GM04503 (cell line): ENCODE data around the gene SCD.
A peak's percentile ranks its signal among the peaks of the same experiment; 100 is the strongest.
"Not testable (repeated sequence)": the region's sequence is repeated elsewhere in the genome, so short reads cannot be mapped to it uniquely, and the experiment has no call there.

Experiments used
- DNase-seq: peaks from one replicate; pipeline ENCODE4 v3.0.0-alpha.2; 2012; ENCODE audit warnings: low read depth

Gene SCD

DNA sequence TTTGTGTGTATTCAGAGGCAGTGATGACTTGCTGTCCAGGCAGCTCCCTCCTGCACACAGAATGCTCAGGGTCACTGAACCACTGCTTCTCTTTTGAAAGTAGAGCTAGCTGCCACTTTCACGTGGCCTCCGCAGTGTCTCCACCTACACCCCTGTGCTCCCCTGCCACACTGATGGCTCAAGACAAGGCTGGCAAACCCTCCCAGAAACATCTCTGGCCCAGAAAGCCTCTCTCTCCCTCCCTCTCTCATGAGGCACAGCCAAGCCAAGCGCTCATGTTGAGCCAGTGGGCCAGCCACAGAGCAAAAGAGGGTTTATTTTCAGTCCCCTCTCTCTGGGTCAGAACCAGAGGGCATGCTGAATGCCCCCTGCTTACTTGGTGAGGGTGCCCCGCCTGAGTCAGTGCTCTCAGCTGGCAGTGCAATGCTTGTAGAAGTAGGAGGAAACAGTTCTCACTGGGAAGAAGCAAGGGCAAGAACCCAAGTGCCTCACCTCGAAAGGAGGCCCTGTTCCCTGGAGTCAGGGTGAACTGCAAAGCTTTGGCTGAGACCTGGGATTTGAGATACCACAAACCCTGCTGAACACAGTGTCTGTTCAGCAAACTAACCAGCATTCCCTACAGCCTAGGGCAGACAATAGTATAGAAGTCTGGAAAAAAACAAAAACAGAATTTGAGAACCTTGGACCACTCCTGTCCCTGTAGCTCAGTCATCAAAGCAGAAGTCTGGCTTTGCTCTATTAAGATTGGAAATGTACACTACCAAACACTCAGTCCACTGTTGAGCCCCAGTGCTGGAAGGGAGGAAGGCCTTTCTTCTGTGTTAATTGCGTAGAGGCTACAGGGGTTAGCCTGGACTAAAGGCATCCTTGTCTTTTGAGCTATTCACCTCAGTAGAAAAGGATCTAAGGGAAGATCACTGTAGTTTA lies 15.8 kb downstream of the SCD start:
- DNase-seq = no peak

DNA sequence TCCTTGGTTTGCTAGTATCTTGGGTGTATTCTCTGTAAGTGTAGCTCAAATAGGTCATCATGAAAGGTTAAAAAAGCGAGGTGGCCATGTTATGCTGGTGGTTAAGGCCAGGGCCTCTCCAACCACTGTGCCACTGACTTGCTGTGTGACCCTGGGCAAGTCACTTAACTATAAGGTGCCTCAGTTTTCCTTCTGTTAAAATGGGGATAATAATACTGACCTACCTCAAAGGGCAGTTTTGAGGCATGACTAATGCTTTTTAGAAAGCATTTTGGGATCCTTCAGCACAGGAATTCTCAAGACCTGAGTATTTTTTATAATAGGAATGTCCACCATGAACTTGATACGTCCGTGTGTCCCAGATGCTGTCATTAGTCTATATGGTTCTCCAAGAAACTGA lies 17.1 kb downstream of the SCD start:
- no peak for DNase-seq

DNA sequence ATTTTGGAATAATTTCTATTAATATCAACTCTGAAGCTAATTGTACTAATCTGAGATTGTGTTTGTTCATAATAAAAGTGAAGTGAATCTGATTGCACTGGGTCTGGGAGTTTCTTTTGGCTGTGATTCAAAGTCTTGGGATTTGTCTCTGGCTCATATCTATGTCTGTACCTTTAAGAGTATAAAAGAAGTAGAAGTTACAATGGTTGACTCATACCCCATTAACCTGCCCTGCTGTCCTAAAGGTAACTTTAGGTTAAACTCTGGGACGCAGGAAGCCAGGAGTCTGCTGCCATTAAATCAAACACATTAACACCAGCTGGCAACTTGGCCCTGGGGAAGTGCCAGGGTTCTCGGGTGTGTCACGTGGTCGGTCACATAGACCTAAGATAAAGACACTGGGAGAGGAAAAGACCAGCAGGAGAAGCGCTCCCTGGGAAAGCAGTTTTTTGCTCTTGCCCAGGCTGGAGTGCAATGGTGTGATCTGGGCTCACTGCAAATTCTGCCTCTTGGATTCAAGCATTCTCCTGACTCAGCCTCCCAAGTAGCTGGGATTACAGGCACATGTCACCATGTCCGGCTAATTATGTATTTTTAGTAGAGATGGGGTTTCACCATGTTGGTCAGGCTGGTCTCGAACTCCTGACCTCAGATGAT lies 17.8 kb downstream of the SCD start:
- no peak for DNase-seq

DNA sequence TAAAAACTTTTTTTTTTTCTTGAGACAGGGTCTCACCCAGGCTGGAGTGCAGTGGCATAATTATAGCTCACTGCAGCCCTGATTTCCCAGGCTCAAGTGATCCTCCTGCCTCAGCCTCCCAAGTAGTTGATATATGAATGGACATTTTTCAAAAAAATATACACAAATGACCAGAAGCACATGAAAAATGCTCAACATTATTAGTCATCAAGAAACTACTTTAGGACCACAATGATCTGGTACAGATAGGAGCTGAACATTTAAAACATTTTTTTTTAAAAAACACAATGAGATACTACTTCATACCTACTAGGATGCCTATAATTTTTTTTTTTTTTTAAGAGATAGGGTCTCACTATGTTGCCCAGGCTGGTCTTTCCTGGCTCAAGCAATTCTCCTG lies 21.7 kb downstream of the SCD start:
- DNase-seq = no peak

DNA sequence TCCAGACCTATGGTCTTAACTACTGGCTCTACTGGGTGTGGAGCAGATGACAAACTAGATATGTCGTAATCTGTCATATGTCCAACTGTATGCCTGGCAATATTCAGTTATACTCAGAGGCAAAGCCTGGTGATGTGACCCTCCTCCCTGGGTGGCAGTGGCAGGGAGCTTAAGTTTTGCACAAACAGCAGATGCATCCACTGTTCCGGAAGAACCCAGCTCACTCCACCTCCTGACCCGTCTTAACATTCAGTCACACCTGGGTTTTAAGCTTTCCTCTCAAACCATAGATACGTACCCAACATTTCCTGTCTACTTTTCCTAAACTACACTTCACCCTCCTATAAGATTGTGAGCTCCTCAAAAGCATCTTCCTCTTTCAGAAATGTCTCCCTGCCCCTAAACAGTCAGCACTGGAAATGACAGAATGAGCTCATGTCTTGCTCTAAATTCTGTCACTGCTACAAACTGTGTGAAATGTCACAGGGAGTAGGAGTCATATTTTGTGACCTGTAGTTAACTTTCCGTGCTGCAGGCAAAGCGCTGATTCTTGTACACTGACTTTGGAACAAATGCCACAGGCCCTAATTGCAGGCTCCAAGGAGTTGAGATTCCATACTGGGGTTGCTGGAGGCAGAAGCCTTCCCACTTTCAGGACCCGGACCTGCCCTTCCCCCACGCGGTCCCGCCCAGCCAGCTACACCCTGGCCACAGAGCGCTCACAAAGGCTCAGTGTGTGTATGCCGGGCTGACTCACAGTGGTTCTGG lies 23.9 kb downstream of the SCD start:
- no peak for DNase-seq

DNA sequence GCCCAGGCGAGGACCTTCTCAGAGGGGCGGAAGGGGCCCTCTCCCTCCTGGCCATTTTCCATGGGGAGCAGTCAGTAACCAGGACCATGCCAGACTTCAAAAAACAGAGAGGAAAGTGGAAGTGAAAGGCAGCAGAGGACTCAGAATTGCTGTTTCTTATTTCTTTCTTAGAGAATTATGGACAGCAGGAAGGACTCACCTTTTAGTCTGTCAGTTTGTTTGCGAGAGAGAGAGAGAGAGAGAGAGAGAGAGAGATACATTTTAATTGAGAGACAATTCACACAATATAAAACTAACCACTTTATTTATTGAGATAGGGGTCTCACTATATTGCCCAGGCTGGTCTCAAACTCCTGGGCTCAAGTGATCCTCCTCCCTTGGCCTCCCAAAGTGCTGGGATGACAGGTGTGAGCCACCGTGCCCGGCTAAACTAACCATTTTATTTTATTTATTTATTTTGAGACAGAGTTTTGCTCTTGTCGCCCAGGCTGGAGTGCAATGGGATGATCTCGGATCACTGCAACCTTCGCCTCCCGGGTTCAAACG lies 24.5 kb downstream of the SCD start:
- DNase-seq = no peak

DNA sequence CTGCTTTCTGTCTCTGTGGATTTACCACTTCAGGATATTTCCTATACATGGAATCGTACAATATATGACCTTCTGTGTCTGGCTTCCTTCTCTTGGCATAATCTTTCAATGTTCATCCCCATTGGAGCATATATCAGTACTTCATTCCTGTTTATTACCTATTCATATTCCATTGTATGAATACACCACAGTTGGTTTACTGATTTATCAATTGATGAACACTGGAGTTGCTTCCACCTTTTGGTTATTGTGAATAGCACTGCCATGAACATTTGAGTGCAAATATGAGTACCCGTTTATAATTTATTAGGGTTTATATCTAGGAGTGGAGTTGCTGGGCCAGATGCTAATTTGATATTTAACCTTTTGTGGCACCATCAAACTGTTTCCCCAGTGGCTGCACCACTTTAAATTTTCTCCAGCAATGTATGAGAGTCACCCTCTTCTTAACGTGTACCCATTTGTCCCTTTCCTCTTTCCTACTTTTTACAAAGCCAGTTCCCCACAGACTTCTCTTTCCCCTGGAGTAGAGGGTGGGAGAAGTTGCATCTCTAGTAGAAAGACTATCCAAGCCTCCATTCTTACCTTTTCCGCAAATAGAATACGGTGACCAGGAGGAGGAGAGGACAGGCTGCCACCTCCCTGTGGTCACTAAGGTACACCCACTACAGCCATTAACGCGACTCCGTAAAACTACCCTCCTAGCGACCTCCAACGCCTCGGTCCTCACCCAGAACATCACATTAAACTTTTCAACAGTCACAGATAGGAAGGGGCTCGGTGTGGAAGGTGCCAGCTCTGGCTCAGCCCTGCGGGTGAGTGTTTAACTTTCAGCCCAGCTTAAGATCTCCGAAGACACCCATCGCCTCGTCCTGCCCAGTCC lies 25.6 kb downstream of the SCD start:
- no peak for DNase-seq

DNA sequence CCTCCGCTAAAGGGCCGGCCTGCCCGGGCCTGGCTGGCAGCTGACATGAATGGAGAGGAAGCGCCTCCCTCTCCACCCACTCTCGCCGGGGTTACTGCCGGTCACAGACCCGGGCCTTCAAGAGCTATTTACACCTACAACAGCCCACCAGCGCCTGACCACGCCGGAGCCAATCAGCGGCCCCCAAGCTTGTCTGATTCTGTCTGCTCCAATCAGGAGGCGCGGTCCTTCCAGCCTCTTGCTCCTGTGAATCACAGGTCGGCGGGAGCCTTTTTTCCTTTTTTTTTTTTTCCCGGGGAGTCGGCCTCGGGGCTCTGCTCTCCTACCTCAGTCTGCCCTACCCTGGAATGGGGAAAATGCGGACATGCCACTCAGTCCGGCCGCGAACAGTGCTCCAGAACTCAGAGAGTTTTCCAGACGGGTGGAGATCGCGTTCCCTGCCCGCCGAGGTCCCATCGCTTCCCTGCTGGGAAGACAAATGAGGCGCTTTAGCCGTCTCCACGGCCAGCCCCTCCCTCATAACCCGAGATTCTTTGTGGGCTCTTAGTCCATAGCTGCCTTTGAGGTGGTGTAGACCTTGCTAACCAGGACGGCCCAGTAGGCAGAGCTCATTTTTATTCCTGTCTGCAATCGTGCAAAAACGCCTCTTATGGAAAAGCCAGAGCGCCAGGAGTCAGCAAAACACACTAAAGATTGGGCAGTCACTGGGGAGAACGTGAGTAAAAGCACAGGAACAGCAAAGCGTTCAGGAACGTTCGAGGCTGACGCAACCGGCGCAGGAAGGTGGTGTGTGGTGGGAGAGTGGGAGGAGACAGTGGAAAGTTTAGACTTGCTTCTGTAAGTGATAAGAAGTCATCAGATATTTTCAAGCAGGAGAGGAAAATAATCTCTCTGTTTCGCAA lies 26.5 kb downstream of the SCD start:
- peak; percentile 87 for DNase-seq

DNA sequence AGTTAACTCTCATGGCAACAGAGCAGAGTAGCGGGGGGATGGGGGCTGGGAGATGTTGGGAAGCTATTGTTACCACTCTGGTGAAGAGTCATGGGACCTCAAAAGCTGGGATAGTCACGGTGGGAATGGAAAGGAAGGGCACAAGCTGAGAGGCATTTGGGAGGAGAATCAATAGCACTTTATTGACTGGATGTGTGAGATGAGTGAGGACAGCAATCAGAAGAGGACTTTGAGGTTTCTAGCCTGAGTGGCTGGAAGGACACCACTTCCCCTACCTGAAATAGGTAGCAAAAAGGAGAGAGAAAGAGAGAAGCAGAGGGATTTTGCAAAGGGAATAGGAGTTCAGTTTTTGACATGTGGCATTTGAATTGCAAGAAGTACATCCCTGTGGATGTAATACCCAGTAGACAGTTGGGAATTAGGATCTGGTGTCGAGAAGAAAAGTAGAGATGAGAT lies 27.2 kb downstream of the SCD start:
- DNase-seq = no peak

DNA sequence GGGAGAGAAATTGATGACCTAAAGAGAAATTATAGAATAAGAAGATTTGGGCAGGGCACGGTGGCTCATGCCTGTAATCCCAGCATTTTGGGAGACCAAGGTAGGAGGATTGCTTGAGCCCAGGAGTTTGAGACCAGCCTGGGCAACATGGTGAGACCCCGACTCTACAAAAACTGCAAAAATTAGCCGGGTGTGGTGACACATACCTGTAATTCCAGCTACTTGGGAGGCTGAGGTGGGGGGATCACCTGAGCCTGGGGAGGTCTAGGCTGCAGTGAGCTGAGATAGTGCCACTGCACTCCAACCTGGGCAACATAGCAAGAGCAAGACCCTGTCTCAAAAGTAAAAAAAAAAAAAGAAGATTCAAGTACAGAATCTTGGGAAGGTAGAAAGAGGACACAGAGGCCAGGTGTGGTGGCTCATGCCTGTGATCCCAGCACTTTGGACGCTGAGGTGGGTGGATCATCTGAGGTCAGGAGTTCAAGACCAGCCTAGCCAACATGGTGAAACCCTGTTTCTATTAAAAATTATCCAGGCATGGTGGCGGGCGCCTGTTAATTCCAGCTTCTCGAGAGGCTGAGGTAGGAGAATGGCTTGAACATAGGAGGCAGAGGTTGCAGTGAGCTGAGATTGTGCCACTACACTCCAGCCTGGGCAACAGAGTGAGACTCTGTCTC lies 27.8 kb downstream of the SCD start:
- DNase-seq = not testable (repeated sequence)

DNA sequence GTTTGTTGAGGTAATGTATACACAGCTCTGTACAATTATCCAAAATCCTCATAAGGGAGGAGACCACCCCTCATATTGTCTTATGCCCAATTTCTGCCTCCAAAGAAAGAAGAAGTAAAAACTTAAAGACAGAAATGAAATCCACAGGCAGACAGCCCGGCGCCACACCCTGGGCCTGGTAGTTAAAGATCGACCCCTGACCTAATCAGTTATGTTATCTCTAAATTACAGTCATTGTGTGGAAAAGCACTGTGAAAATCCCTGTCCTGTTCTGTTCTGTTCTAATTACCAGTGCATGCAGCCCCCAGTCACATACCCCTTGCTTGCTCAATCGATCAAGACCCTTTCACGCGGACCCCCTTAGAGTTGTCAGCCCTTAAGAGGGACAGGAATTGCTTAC lies 29.6 kb downstream of the SCD start:
- DNase-seq = not testable (repeated sequence)

DNA sequence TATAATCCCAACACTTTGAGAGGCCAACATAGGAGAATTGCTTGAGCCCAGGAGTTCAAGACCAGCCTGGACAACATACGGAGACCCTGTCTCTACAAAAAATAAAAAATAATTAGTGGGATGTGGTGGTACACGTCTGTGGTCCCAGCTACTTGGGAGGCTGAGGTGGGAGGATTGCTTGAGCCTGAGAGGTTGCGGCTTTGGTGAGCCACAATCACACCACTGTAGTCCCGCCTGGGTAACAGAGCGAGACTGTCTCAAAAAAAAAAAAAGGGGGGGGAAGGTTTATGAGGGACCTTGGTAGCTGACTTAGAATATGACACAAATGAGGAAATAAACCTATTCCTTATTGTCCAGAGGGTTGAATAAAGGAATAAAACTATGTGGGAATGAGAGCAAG lies 30.8 kb downstream of the SCD start:
- no peak for DNase-seq

DNA sequence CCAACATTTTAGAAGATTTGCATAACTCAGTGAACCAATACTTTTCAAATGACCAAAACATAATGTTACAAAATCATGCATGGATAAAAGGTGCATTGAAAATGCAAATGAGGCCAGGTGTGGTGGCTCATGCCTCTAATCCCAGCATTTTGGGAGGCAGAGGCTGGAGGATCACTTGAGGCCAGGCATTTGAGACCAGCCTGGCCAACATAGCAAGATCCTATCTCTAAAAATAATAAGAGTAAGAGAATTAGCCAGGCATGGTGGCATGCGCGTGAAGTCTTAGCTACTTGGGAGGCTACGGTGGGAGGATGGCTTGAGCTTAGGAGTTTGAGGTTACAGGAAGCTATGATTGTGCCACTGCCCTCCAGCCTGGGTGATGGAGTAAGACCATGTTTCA lies 33.4 kb downstream of the SCD start:
- no peak for DNase-seq

DNA sequence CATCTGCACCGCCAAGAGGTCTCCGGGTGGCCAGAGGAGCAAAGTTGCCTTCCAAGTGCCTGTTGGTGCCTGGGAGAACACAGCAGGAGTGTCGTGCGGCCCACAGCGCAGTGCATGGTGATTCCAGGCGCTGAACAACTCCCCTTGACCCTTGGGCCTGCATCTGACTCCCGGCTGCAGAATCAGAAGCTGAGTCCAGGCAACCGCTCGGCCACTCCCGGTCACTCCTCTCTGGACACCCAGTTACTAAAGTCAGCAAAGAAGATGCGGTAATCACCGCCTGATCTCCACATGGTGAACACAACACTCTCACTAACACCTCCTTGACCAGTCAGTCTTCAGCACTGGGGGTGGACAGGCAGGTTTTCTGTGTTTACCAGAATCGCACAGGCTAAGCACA lies 35.5 kb downstream of the SCD start:
- no peak for DNase-seq

DNA sequence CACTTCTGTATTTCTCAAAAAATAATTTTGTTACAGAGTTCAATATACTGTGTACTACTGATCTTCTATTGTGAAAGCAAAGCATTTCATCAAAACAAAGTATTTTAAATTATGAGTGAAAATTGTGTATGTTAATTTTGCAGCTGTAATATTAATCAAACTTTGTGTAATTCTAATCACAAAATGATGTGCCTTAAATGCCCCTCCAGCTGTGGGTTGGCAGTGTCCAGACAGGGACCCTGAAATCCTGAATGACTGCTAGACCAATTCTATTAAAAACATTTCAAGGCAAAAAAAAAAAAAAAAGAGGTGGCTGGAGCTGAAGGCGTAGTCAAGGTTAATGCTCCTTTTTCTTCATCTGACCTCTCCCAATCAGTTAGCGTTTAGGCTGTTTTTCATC lies 36.2 kb downstream of the SCD start:
- DNase-seq = no peak

DNA sequence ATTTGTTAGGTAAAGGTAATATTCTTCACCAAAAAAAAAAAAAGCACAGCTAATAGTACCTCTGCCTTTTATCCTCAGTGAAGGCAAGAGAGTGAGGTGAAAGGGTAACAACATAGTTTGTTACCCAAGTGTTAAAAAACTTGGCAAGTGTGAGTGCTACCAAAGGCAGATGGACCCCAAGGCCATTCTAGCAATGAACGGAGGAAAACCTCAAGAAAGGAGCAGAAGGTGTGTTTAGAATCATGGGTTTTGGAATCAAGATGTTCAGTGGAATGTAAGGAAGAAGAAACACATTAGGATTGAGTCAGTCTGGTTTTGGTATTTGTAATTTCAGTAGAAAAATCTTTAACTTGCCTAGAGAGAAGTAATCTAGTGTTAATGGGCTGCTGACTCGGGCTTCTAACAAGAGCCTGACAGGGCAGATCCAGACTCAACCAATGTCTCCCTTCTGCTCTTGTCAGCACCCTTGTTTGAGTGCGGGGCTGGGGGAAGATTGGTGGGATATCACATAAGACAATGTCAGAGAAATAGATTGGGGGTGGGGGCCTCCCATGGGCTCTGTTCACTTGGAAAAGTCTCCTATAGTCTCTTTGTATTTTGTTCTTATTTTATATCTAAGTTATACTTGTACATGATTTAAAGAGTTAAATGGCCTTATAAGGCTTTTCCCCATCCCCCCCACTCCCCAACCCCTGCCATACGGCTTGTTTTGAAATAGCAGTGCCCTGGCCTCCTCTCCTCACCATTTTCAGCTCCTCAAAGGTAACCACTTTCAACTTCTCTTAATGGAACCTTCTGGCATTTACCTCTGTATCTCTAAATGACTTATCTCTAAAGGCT lies 44.4 kb downstream of the SCD start:
- no peak for DNase-seq

DNA sequence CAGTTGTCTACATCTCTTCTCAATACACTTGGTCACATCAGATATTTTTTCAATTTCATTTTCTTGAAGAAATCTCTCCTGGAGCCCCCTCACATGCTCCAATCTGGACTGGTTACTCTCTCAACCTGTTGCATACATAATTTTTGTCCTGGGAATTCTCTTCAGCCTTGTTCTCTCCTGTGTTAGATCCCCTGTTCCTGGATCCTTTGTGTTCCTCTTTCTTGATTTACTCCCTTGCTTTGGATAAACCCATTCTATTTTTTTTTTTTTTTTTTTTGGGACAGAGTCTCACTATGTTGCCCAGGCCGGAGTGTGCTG lies 45.6 kb downstream of the SCD start:
- DNase-seq = no peak

DNA sequence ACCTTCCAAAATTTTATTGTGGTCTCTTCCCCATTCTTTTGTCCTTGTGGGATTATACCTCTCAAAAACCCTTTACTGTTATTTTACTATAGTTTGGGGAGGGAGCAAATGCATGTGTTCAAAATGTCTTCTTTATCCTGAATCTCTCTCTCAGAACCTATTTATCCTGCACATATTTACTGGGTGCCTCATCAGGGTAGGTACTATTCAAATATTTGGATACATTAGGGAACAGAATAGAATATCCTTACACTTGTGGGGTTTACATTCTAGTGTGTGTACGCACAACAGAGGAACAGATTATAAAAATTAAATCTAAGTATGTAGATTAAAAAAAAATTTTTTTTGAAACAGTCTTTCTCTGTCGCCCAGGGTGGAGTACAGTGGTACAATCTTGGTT lies 48.6 kb downstream of the SCD start:
- no peak for DNase-seq

DNA sequence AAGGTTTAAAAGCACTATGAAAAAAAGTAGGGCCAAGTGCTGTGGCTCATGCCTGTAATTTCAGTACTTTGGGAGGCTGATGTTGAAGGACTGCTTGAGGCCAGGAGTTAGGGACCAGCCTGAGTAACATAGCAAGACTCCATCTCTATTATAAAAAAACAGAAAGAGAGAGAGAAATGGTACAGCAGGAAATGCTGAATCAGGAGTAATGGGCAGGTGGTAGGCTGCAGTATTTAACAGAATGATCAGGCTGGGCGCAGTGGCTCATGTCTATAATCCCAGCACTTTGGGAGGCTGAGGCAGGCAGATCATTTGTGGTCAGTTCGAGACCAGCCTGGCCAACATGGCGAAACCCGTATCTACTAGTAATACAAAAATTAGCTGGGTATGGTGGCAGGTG lies 49.6 kb downstream of the SCD start:
- no peak for DNase-seq
